ENCODE measurements around the gene FBLN1.
"Not testable (repeated sequence)": the region's sequence is repeated elsewhere in the genome, so short reads cannot be mapped to it uniquely, and the experiment has no call there.

FBLN1 gene

DNA sequence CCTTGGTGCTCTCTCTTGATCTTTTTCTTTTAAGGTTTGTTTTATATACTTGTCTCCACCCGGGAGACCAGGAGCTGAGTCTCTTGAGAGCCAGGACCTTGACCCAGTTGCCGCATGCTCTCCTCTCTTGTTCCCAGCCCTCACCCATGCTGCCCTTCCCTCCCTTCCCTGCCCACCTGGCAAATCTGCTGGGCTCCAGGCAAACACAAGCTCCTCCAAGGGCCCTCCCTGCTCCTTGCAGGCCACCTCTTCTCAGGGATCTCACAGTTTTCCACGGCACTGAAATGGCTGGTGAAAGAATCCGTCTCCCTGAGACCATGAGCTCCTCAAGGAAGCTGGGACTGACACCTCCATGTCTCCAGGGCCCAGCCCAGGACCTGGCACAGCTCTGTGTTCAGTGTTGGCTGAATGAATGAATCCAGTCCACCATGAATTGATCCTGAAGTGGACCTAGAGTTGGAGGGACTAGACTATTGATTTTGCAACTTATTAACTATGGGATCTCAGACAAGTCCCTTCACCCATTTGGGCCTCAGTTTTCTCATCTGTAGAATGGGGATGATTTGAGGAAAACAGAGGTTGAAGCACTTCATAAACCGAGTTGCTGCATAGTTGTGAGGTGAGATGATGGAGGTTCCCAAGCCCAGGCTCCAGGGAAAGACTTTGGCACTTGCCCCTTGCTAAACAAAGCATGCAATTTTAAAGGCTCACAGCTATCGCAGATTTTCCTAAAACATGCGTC, 25.1 kb upstream of the FBLN1 start:
- no peak for DNase-seq

DNA sequence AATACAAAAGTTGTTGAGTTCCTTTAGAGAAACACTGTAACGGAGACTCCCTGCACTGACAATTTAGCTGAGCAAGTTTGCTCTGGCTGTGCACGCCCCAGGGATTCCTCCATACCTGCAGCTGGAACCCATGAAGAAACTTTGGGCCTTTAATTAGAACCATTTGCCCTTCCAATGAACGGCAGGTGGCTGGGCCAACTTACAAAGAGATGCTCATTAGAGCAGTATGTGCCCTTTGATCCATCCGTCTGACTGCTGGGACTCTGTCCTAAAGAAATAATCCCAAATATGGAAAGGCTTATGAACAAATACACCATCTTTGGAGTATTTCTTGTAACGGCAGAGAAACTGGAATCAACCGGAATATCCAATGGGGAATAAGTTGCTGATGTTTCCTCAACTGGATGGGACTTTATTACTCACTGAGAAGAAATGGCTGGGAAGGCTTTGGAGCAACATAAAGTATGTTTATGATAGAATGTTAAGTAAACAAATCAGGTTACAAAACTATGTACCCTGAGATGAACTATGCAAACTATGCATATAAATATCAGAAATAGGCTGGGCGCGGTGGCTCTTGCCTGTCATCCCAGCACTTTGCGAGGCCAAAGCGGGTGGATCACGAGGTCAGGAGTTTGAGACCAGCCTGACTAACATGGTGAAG, 24.4 kb upstream of the FBLN1 start:
- no peak for DNase-seq

DNA sequence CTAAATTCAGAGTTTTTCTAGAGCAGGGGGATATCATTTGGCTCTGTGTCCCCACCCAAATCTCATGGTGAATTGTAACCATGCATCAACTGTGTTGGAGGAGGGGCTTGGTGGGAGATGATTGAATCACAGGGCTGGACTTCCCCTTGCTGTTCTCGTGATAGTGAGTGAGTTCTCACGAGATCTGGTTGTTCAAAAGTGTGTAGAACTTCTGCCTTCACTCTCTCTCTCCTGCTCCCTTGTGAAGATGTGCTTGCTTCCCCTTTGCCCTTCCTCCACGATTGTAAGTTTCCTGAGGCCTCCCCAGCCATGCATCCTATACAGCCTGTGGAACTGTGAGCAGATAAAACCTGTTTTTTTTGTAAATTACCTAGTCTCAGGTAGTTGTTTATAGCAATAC, 22.0 kb upstream of the FBLN1 start:
- DNase-seq, result no peak

DNA sequence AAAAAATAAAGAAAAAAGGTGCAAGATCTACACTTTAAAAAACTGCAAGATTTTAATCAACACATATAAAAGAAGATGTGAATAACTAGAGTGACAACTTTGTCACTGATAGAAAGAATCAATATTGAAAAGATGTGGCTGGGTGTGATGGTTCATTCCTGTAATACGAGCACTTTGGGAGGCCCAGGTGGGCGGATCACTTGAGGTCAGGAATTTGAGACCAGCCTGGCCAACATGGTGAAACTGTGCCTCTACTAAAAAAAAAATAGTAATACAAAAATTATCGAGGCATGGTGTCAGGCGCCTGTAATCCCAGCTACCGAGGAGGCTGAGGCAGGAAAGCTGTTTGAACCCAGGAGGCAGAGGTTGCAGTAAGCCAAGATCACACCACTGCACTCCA, 21.0 kb upstream of the FBLN1 start:
- no peak for DNase-seq

DNA sequence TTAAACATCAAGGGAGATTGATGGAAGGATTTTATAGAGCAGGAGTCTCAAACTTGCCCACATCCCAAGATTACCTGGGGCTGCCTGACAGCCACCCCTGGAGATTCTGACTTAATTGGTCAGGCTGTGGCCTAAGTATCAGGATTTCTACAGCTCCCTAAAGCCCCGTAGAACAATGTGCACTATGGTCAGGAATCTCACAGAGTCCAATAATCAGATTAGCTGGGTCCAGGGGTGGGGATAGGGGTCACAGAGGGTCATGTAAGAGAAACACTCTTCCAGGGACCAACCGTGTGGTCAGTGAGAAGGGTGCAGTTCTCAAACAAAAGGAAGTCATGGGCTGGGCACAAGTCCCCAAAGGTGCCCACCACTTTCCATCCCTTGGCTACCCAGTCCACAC, 20.5 kb upstream of the FBLN1 start:
- DNase-seq, result no peak

DNA sequence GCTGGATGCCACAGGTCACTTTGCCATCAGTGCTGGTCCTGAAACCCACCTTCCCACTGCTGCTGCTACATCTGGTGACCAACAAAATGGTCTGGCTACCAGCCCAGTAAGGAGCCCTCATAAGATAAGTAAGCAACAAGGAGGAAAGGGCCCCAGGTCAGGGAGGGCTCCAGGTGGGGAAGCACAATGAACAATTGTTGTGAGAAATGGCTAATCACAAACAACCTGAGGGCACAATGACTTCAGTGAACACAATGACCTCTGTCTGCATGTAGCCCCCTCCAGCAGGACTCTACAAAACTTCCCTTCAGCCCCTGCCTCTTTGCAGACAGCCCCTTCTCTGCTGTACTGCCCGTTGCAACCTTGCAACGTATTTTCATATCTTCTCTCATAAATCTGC, 19.4 kb upstream of the FBLN1 start:
- DNase-seq, result no peak

DNA sequence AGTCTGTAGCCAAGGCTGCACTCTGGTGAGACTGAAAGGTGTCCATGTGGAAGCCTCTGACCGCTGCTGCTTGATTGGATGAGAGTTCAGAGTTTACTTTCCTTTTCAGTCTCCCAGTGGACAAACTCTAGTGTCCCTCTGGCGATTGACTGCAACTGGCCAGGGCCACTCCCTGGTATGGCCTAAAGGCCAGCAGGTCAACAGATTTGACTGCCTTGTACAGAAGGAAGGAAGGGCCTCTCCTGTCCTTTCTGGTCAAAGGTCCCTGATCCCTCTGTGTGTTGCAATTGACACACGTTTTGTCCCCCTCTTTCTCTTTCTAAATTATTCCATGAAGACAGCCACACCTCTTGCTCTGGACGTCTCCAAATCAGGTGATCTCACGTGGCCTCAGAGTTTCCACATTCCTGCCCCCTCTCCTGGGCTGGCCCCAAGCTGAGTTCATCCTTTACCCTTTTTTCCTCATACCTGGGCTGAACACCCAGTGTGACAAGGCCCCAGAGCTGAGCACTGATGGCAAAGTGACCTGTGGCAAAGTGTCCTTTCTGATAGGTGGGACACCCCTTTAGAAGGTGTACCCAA, 18.7 kb upstream of the FBLN1 start:
- DNase-seq, result no peak

DNA sequence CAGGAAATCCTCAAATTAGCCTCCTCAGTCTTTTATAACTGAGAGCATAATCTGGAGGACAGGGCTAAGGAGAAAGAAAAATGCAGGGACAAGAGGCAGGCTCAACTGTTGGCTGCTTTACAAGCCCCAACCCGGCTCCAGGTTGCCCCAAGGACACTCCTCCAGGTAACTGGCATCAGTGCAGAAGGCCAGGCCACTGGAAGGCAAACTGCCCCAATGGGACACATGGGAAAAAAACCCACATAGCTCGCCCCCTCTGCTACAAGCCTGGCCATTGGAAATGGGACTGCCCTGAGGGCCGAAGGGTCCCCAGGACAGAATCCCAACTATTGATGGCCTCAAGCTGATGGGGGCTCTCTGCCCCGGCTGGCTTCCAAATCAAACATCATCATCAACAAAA, 17.9 kb upstream of the FBLN1 start:
- no peak for DNase-seq

DNA sequence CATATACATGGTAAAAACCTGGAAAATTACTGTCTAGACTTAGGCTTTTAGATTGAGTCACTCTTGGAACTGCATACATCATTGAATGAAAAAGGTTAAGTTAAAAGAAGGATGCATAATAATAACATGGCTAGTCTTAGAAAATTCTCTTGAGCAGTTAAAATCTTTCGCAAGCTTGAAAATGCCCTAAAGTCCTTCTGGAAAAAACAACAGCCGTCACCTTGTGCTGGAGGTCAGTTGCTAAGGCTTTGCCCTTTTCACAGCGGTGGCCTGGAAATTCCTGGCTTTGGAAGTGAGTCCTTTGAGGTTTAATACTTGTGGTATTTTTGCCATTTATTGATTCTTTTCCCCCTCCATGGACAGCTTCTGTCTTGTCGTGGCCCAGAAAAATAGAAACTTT, 17.4 kb upstream of the FBLN1 start:
- no peak for DNase-seq

DNA sequence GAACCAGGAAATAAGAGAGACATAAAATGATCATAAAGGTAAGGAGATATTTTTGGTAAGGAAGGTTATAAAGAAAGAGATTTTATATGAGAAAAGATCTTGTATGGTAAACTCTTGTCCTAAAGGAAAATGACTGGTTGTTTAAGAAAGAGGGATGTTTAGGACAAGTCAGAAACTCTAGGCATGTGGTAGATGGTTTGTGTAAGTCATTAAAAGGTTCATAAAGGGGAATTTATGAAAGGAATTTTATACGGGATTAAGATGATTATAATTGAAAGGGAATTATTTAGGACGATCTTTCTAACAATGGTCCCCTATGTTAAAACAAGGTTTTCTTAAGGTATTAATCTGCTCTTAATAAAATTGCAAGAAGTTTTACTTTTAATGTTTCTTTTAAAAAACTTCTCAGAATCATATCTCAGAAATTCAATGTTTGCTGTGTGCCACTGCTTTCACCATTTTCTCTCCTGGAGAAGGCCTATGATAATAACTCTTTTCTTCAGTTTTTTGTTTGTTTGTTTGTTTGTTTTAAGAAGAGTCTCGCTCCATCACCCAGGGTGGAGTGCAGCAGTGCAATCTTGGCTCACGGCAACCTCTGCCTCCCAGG, 13.8 kb upstream of the FBLN1 start:
- DNase-seq, result no peak

DNA sequence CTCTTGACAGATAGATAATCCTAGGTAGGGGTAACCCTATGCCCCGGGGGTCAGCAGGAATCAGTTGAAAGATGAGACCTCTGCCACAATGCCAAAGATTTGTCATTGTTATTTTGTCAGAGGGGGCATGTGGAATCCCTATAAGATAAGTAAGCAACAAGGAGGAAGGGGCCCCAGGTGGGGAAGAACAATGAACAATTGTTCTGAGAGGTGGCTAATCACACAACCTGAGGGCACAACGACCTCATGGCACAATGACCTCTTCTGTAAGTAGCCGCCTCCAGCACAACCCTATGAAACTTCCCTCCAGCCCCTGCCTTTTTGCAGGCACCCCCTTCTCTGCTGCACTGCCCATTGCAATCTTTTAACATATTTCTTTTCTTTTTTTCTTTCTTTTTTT, 11.8 kb upstream of the FBLN1 start:
- no peak for DNase-seq

DNA sequence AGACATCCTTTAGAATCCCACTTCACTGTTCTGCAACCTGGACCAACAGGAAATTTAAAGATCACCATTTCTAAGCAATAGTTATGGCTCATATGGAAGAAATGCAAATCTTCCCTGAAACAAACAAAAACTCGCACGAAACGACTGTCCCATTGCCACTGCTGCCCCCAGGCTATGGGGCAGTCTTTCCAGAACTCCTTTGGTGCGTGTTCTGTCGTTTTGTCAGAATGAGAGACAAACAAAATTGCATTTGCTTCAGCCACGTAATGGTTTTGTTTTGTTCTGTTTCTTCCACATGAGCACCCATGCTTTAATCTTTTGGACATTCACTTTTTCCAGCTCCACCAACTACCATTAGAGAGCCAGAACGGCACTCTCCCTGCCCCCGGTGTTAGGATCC, 10.8 kb upstream of the FBLN1 start:
- DNase-seq, result no peak

DNA sequence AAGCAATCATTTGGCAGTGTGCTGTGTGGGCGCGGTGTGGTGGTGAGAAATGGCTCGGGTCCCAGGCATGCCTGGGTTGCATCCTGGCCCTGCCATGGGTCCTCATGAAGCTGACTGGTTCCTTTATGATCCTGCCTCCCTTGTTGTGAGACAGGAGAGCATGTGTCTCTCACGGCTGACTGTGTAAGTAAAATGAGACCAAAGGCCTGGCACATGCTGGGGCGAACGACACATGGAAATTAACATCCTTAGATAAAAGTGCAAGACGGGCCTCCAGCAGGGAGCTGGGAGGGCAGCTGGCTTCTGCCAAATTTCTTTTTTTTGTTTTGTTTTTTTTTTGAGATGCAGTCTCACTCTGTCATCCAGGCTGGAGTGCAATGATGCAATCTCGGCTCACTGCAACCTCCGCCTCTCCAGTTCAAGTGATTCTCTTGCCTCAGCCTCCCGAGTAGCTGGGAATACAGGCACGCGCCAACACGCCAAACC, 9.4 kb upstream of the FBLN1 start:
- no peak for DNase-seq

DNA sequence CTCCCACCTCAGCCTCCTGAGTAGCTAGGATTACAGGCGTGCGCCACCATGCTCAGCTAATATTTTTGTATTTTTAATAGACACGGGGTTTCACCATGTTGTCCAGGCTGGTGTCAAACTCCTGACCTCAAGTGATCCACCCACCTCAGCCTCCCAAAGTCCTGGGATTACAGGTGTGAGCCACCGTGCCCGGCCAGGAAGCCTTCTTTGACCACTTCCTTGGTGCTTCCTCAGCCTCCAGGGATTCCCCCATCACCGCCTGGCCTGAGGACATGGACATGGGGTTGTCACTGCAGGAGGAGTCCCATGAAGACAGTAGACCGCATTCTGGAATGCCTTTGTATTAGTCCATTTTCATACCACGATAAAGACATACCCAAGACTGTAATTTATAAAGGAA, 8.4 kb upstream of the FBLN1 start:
- not testable (repeated sequence) for DNase-seq

DNA sequence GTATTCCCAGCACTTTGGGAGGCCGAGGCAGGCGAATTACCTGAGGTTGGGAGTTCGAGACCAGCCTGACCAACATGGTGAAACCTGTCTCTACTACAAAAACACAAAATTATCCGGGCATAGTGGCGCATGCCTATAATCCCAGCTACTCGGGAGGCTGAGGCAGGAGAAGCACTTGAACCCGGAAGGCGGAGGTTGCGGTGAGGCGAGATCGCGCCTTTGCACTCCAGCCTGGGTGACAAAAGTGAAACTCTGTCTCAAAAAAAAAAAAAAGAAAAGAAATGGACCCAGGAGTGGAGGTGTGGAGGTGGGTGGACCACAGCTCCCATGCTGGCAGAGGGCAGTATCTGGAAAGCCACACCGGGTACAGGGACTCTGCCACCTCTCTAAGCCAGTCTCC, 7.1 kb upstream of the FBLN1 start:
- DNase-seq, result not testable (repeated sequence)

DNA sequence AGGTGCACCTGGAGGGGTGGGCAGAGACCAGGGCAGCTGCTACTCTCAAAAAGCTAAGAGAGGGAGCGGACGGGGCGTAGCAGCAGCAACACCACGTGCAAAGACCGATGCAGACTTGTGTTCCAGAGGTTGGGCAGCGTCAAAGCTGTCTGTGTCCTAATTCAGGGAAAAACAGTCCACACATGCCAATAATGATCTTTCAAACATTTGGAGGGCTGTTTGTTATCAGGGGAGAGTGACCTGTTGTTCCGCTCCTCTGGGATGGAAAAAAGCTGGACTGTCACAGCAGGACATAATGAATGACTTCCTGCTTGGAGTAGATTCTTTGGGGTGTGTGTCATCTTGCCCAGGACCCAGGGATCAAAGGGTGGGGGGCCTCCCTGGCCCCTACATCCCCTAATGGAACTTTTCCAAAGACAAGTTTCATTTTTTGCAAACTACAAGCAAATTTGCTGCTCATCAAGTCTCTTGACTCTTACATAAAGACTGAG, 6.2 kb upstream of the FBLN1 start:
- DNase-seq, result no peak

DNA sequence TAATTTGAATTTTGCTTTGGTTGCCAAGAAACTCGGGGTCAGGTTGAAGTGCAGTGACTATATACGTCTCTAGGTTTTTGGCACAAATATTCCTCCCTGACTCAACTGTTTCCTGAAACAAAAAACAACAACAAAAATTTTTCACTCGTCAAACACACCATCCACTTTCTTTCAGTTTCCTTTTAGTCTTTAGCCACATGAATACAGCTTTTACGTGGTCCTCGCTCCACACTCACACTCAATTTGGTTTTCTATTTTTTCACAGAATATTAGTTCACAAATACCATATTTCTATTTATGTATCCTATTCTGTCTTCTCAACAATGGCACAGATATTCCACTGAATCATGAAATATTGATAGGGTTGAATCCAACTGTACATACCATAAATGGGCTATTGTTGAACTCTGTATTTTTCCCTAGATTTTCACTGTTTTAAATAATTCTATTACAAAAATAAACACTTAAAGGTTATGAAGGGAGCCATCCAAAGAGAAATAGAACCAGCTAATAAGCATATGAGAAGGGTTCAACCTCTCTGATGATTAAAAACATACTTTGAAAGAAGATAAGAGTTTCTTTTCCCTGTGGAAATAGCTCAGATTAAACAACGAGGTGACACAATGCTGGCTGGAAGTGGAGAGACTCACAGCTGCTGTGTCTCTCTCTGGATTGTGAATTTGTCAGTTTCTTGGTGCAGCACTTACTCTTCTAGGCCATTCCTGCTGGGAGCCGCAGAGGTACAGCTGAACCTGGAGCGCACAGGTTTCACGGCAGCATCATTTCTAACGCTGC, 5.1 kb upstream of the FBLN1 start:
- DNase-seq, result no peak

DNA sequence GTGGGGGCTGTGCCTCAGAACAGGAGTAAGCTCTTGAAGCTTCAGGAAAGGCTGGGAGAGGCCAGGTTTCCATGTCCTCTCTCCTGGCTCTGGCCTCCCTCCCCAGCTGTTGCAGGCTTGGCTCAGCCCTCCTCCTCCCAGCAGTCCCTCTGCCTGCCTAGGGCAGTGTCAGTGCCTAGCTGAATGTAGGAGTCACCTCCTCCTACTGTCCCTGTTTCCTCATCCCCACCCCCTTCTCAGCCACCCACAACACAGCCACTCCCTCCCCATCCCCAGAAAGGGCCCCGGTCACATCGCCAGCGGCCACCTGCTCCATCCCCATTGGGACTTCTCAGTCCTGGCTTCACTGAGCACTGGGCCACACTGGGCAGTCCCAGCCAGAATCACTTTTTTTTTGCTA, 2.9 kb upstream of the FBLN1 start:
- DNase-seq, result no peak

DNA sequence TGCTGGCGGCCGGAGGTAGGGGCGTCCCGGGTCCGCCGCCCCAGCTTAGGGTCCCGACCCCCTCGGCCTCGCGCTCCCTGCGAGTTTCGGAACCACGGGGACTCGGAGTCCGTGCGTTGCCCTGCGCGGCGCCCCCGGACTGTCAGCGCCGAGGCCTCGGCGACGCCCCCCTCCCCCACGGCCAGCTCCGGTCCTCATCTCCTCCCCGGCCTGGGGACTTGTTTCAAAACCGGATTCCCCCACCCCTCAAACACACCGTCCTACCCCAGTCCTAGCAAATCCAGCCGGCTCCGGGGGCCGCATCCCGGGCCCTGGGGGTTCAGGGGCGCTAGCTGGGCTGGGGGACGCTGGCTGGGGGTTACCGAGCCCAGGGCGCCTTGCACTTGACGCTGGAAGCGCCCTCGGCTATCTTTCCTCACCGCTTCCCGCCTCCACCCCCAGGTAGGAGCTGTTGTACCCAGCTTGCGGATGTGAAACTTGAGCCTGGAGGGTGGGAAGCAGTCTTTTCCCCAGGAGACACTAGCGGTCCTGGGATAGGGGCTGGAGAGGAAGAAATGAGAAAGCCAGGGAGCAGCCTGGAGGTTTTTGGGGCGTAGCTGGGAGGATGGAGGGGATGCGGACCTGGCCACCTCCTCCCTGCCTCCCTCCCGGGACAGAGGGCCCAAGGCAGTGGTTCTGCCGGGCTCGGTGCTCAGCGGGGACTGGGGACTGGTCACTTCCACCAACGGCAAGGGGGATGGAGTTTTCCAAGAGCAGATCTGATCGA, 550 bp downstream of the FBLN1 start:
- DNase-seq, result no peak

DNA sequence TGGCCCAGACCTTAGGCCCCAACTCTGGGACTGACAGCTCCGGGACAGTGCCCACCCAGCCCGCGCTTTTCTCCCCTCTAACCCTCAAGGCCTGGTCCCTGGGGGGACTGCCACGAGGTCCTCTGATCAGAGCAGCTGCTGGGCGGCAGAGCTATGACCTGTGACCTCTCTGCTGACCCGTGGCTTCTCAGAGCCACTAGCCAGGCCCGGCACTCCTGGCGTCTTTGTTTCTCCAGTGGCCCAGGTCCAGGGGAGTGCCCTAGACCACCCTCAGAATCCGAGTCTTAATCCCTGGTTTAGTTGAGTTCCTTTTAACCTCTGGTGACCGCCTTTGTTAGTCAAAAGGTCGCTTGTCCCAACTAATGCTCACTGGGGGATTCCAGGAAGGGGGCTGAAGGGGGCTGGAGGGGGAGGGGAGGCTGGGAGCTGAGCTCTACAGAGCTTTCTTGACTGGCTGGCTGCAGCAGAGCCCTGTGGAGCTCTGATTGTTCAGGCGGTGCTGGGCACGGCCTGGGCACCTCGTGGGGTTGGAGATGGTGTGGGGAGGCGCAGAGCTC, 1.2 kb downstream of the FBLN1 start:
- no peak for DNase-seq
